HG03139 (cell line): Measurements from ENCODE around the gene RAB4B.
"Not testable (repeated sequence)": the region's sequence is repeated elsewhere in the genome, so short reads cannot be mapped to it uniquely, and the experiment has no call there.

Experiments used
- ATAC-seq: cut with Tn5 transposase; IDR thresholded peaks from one replicate; pipeline ENCODE4 v1.9.1; 2021; ENCODE audit not compliant: unreplicated experiment

Gene RAB4B

GRCh38 chr19:40777937-40778705 is at the start of gene RAB4B:
Gene RAB4B (plus strand): TSS chr19:40778247. CDS start chr19:40778376, 129 bp downstream.
- peak; percentile 60 for ATAC-seq

- ATAC-seq = not testable (repeated sequence)
Observed at GRCh38 chr19:40730065-40730464, 48.0 kb upstream of the RAB4B start.

GRCh38 chr19:40732304-40732703 is 45.7 kb upstream of the RAB4B start:
- not testable (repeated sequence) for ATAC-seq

- no peak for ATAC-seq
Observed at GRCh38 chr19:40733149-40733548, 44.9 kb upstream of the RAB4B start.

- no peak for ATAC-seq
Observed at GRCh38 chr19:40735013-40735771, 42.9 kb upstream of the RAB4B start.

- no peak for ATAC-seq
Observed at GRCh38 chr19:40736661-40737060, 41.4 kb upstream of the RAB4B start.

- ATAC-seq = no peak
Observed at GRCh38 chr19:40737102-40737644, 40.9 kb upstream of the RAB4B start.

GRCh38 chr19:40739030-40739839 is 38.8 kb upstream of the RAB4B start:
- ATAC-seq = no peak

GRCh38 chr19:40739871-40740703 is 38.0 kb upstream of the RAB4B start:
- ATAC-seq = no peak

GRCh38 chr19:40740747-40741146 is 37.3 kb upstream of the RAB4B start:
- no peak for ATAC-seq

GRCh38 chr19:40741527-40742390 is 36.3 kb upstream of the RAB4B start:
- no peak for ATAC-seq

GRCh38 chr19:40742477-40742876 is 35.6 kb upstream of the RAB4B start:
- ATAC-seq = no peak

- ATAC-seq = no peak
Observed at GRCh38 chr19:40742886-40743285, 35.2 kb upstream of the RAB4B start.

- no peak for ATAC-seq
Observed at GRCh38 chr19:40743926-40744325, 34.1 kb upstream of the RAB4B start.

- no peak for ATAC-seq
Observed at GRCh38 chr19:40744554-40745401, 33.3 kb upstream of the RAB4B start.

- no peak for ATAC-seq
Observed at GRCh38 chr19:40745402-40745780, 32.7 kb upstream of the RAB4B start.

GRCh38 chr19:40747536-40747935 is 30.5 kb upstream of the RAB4B start:
- no peak for ATAC-seq

GRCh38 chr19:40750058-40750873 is 27.8 kb upstream of the RAB4B start, which contains the start of gene ACTMAP:
Gene ACTMAP (minus strand): TSS chr19:40750477. CDS start chr19:40749803, 674 bp downstream.
- ATAC-seq = peak; percentile 78
